Measurements from ENCODE around the gene NID2.

- no peak for TF ChIP-seq CTCF (IDR thresholded peaks at IDR 0.05; ENCODE audit: poor library complexity)
- TF ChIP-seq EZH2 (IDR thresholded peaks at IDR 0.05; ENCODE audit: borderline replicate concordance): no peak
- TF ChIP-seq EZH2phosphoT487 (IDR thresholded peaks at IDR 0.05; ENCODE audit: low read depth, severe bottlenecking, unreplicated experiment): no peak
Observed at GRCh38 chr14:52103416-52103815, 34.6 kb upstream of the NID2 start.
